ENCODE measurements around the gene BORA. TPM values are rescaled to one million over a fixed set of nuclear protein-coding genes. Genes with fewer than 3 reads are reported as not detected.

The BORA gene
- total and polyA plus RNA-seq, 11 donors = 0.19 to 4.0 (median 0.72) TPM

- no peaks in the 10 kb centered on the region for H3K4me1 ChIP-seq
- WGBS, 4 donors = 89 to 94% (median 91%) methylated on average over 6 of the region's 6 CpGs
- intact Hi-C loops (cut with DNase I) = no loop called here
- H3K36me3 ChIP-seq = peaks cover 0 to 100% (median 74%) of the 10 kb centered on the region in 9 donors
- peaks cover 0 to 4% (median 0%) of the 10 kb centered on the region in 12 donors for H3K9me3 ChIP-seq
- no peak overlapping the region for H3K4me3 ChIP-seq
- H3K27me3 ChIP-seq = no peaks in the 10 kb centered on the region
- no peak overlapping the region for H3K27ac ChIP-seq
- DNase-seq (no peak), ATAC-seq (no peak)
- no peak for TF ChIP-seq POLR2A (IDR thresholded peaks at IDR 0.05)
- TF ChIP-seq CTCF (IDR thresholded peaks at IDR 0.05) = no peak
Measured at GRCh38 chr13:72754111-72754510, 26.4 kb downstream of the BORA start.

GRCh38 chr13:72757792-72758535 lies 30.2 kb downstream of the BORA start:
- DNase-seq = no peak

GRCh38 chr13:72760189-72760588 lies 32.5 kb downstream of the BORA start:
- ATAC-seq (no peak), DNase-seq (no peak)
- H3K4me3 ChIP-seq = no peak overlapping the region
- H3K36me3 ChIP-seq = peaks cover 5 to 100% (median 97%) of the 10 kb centered on the region in 9 donors
- 94 to 96% (median 95%) methylated on average over 3 of the region's 3 CpGs for WGBS, 4 donors
- H3K9me3 ChIP-seq = no peaks in the 10 kb centered on the region
- H3K27me3 ChIP-seq = no peaks in the 10 kb centered on the region
- intact Hi-C loops (cut with DNase I) = no loop called here
- no peaks in the 10 kb centered on the region for H3K4me1 ChIP-seq
- no peak overlapping the region for H3K27ac ChIP-seq
- TF ChIP-seq POLR2A (IDR thresholded peaks at IDR 0.05) = no peak
- no peak for TF ChIP-seq CTCF (IDR thresholded peaks at IDR 0.05)

More at GRCh38 chr13:72757792-72758535, 30.2 kb downstream of the BORA start:
- TF ChIP-seq POLR2A (IDR thresholded peaks at IDR 0.05) (no peak), CTCF (IDR thresholded peaks at IDR 0.05) (no peak)
- H3K36me3 ChIP-seq = peaks cover 5 to 100% (median 95%) of the 10 kb centered on the region in 9 donors
- ATAC-seq = no peak
- H3K27me3 ChIP-seq = no peaks in the 10 kb centered on the region
- WGBS, 4 donors = 71 to 73% (median 72%) methylated on average over 4 of the region's 4 CpGs
- H3K4me1 ChIP-seq = no peaks in the 10 kb centered on the region
- H3K27ac ChIP-seq = no peak overlapping the region
- intact Hi-C loops (cut with DNase I) = no loop called here
- no peak overlapping the region for H3K4me3 ChIP-seq
- H3K9me3 ChIP-seq = no peaks in the 10 kb centered on the region

- Histone ChIP-seq H3K9me3 (no peaks in the 10 kb centered on the region), H3K4me1 (no peaks in the 10 kb centered on the region), H3K4me3 (no peak overlapping the region), H3K27me3 (no peaks in the 10 kb centered on the region), H3K27ac (no peak overlapping the region), H3K36me3 (peaks cover 9 to 100% (median 98%) of the 10 kb centered on the region in 9 donors)
- intact Hi-C loops (cut with DNase I) = no loop called here
- TF ChIP-seq CTCF (IDR thresholded peaks at IDR 0.05) (no peak), POLR2A (IDR thresholded peaks at IDR 0.05) (no peak)
- 69 to 77% (median 73%) methylated on average over 2 of the region's 2 CpGs for WGBS, 4 donors
- ATAC-seq (no peak), DNase-seq (no peak)
Measured at GRCh38 chr13:72763411-72763810, 35.7 kb downstream of the BORA start.
